ENCODE measurements around the gene SETDB2. TPM values are rescaled to one million over a fixed set of nuclear protein-coding genes. Genes with fewer than 3 reads are reported as not detected.

SETDB2 gene
- polyA plus RNA-seq, 3 donors = 4.8 to 6.8 (median 6.4) TPM

DNA sequence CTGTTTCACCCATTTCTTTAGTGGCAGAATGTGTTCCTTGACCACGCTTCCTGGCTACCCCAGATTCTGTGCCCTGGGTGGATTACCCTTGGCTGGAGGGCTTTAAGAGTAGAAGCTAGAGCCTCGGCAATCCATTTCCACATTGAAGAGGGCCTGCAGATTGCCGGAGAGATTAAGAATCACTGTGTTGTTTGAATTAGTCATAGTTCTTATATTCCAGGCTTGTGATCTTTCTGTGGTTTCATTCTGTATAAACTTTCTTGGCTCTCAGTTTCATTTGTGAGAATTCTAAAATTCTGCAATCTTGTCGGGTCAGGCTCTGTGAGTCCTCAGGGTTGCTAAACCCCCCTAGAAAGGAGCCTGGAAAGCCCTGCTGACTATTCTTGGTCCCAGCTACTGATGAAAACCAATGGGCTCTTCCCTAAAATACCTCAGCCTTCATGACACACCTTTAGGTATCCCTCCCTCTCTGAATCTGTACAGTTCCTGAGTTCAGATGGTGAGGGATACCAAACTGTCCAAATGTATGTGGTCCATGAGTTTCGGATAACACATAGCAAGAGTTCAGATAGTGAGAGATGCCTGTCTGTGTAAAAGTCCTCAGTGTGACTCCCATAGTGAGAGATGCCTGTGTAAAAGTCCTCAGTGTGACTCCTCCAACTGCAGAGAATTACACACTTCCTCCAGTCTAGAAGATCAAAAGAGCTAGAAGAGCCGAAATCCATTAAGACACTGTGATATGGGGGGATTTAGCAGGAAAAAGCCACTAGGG is 56.0 kb downstream of the SETDB2 start:
- Histone ChIP-seq H3K27me3 (ENCODE audit: control insufficient read depth in 2 of 2, insufficient read depth in 2 of 2, low read length in 2 of 2) (no peaks in the 10 kb centered on the region), H3K36me3 (replicated peaks in 1 of 2; ENCODE audit: control insufficient read depth in 1 of 2, insufficient read depth in 2 of 2, low read length in 2 of 2) (peaks cover 16 to 59% of the 10 kb centered on the region in 2 donors), H3K4me2 (replicated peaks; ENCODE audit: extremely low read depth, low read length, poor library complexity, severe bottlenecking) (no peak overlapping the region), H3K9ac (ENCODE audit: insufficient read depth, low read length, poor library complexity, severe bottlenecking) (no peak overlapping the region), H3K27ac (ENCODE audit: low read depth in 1 of 2, low read length in 2 of 2) (peak overlapping the region in 1 of 2 donors; percentile 36), H2AFZ (ENCODE audit: insufficient read depth, low read depth, low read length, poor library complexity, severe bottlenecking) (no peak overlapping the region), H4K20me1 (ENCODE audit: insufficient read depth, low read length) (peaks cover 15% of the 10 kb centered on the region), H3K4me3 (replicated peaks in 1 of 3; ENCODE audit: low read depth in 2 of 3, low read length in 3 of 3) (no peak overlapping the region), H3K4me1 (ENCODE audit: control insufficient read depth in 1 of 2, insufficient read depth in 2 of 2, low read length in 2 of 2) (peaks cover 8 to 17% of the 10 kb centered on the region in 2 donors), H3K9me3 (replicated peaks in 1 of 2; ENCODE audit: control insufficient read depth in 1 of 2, insufficient read depth in 1 of 2, low read length in 2 of 2) (no peaks in the 10 kb centered on the region), H3K79me2 (ENCODE audit: insufficient read depth, low read length) (peaks cover 19% of the 10 kb centered on the region)
- WGBS (ENCODE audit: insufficient coverage) = 100% methylated on average over 1 of the region's 6 CpGs
- DNase-seq = no peak
- Mint-ChIP-seq H3K27me3 (ENCODE audit: low read depth in 3 of 3) (peaks cover 0 to 3% (median 0%) of the 10 kb centered on the region in 3 donors), H3K36me3 (peaks cover 37 to 55% of the 10 kb centered on the region in 2 donors), H3K4me1 (peaks cover 27% of the 10 kb centered on the region), H3K9me3 (no peaks in the 10 kb centered on the region), H3K4me3 (no peak overlapping the region), H3K27ac (peak overlapping the region in 1 of 7 donors; percentile 27)
- intact Hi-C loops (cut with micrococcal nuclease) = loop anchor here in 1 of 2 donors (5.0 kb wide), 1 partner anchor 53 kb away; no protein-coding TSS in a partner anchor
- no peak for TF ChIP-seq CTCF (IDR thresholded peaks at IDR 0.05)

DNA sequence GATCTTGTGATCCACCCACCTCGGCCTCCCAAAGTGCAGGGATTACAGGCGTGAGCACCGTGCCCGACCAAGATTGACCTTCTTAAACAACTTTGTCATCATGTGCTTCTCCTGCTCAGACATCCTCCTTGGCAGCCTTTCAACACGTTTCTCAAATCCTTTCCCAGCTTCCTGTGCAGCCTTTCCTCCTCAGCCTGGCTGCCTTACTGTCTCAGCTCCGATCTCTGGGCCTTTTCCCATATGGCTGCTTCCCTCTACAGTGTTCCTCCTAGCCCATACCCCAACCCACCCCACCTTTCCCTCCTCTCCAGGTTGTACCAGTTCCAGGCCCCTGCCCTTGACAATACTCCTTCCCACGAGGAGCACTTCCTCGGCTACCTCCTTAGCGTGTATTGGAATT is 58.9 kb downstream of the SETDB2 start:
- Histone ChIP-seq H3K4me3 (replicated peaks in 1 of 3; ENCODE audit: low read depth in 2 of 3, low read length in 3 of 3) (no peak overlapping the region), H3K4me2 (replicated peaks; ENCODE audit: extremely low read depth, low read length, poor library complexity, severe bottlenecking) (no peak overlapping the region), H3K27ac (ENCODE audit: low read depth in 1 of 2, low read length in 2 of 2) (no peak overlapping the region), H3K27me3 (ENCODE audit: control insufficient read depth in 2 of 2, insufficient read depth in 2 of 2, low read length in 2 of 2) (no peaks in the 10 kb centered on the region), H3K79me2 (ENCODE audit: insufficient read depth, low read length) (peaks cover 7% of the 10 kb centered on the region), H3K9me3 (replicated peaks in 1 of 2; ENCODE audit: control insufficient read depth in 1 of 2, insufficient read depth in 1 of 2, low read length in 2 of 2) (no peaks in the 10 kb centered on the region), H3K4me1 (ENCODE audit: control insufficient read depth in 1 of 2, insufficient read depth in 2 of 2, low read length in 2 of 2) (no peaks in the 10 kb centered on the region), H4K20me1 (ENCODE audit: insufficient read depth, low read length) (peaks cover 29% of the 10 kb centered on the region), H2AFZ (ENCODE audit: insufficient read depth, low read depth, low read length, poor library complexity, severe bottlenecking) (no peak overlapping the region), H3K9ac (ENCODE audit: insufficient read depth, low read length, poor library complexity, severe bottlenecking) (no peak overlapping the region), H3K36me3 (replicated peaks in 1 of 2; ENCODE audit: control insufficient read depth in 1 of 2, insufficient read depth in 2 of 2, low read length in 2 of 2) (peaks cover 25 to 67% of the 10 kb centered on the region in 2 donors)
- WGBS (ENCODE audit: insufficient coverage) = 35% methylated on average over 9 of the region's 9 CpGs
- H3K27me3 Mint-ChIP-seq (ENCODE audit: low read depth in 3 of 3) = peaks cover 0 to 2% (median 0%) of the 10 kb centered on the region in 3 donors
- H3K4me1 Mint-ChIP-seq = peaks cover 12% of the 10 kb centered on the region
- H3K4me3 Mint-ChIP-seq = no peak overlapping the region
- no peak for TF ChIP-seq CTCF (IDR thresholded peaks at IDR 0.05)
- intact Hi-C loops (cut with micrococcal nuclease) = no loop called here
- no peaks in the 10 kb centered on the region for H3K9me3 Mint-ChIP-seq
- no peak for DNase-seq
- H3K36me3 Mint-ChIP-seq = peaks cover 35 to 55% of the 10 kb centered on the region in 2 donors
- peak overlapping the region in 6 of 7 donors; percentile 1 to 63 (median 42) for H3K27ac Mint-ChIP-seq

Data from CD14-positive monocyte (primary cell).